ENCODE measurements around the gene DIPK1B.

DNA sequence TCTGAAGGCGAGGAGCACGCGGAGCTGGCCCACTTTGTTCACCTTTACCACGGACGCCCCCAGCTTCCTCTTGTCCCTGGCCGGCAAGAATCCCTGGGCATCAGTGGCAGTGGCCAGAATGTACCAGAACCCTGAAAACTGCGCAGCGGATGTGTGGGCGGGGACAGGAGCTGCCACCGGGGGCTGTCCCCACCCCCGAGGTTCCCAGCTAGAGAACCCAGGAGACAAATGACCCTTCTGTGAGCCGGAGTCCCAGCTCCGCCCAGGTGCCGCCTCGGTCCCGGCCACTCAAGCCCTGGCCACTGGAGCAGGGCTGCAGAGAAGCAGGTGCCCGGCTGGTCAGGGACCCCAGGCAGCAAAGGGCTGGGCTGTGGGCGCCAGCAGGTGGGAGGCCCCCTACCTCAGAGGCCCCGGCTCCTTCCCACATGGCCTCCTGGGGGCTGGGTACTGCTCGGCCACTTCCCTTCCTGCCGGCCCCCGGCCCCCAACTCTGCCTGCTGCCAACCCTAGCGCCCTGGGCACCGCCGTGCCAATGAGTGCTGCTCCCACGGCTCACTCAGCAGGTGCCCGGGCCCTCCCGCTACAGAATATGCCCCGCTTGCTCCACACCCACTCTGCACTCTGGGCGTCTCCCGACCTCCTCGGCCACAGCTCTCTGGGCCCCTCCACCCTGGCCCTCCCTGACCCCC, 29.7 kb downstream of the DIPK1B start:
- TF ChIP-seq SMC3 (conservative IDR thresholded peaks at IDR 0.05; ENCODE audit: poor library complexity) (no peak), POLR2AphosphoS5 (IDR thresholded peaks at IDR 0.05) (no peak)

Measured in neural cell (in vitro differentiated cells).